GM13976 (cell line): ENCODE results near the gene ADGRG7.

Source experiments
- DNase-seq: peaks from one replicate; pipeline ENCODE4 v3.0.0; 2012; ENCODE audit warnings: low spot score
- CTCF ChIP-seq: IDR thresholded peaks from 2 replicates; pipeline ENCODE4 v1.5.1; 2012; ENCODE audit warnings: borderline replicate concordance, mild to moderate bottlenecking; ENCODE audit not compliant: insufficient read depth; ENCODE audit errors: extremely low read depth, missing control alignments, control extremely low read depth
- in situ Hi-C: fragments of 300-500 bp; cut with MboI; formaldehyde crosslinking; loops from one replicate; pipeline ENCODE4 v1.12.0; 2022; ENCODE audit warnings: low sequenced_read_pairs, mixed read lengths, inconsistent platforms; ENCODE audit not compliant: unreplicated experiment

The ADGRG7 gene

DNA sequence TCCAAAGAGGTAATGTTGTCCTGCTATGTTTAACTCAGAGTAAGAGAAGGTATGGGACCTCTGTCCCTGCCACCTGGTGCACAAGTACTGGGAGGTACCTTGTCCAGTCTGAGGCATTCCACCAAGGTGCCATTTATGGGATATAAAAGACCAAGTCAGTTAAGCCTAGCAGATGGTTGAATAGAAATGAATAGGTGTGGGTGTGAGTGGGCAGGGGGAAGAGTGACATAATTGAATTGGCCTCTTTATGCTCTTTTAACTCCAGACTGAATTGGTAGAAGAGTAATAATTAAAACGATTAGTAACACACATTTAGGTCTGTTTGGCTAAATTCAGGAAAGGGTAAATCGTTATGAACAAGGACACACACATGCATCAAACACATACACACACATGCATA lies 562 bp downstream of the ADGRG7 start:
- no peak for TF ChIP-seq CTCF
- in situ Hi-C loops, result no loop called here
- DNase-seq, result no peak

DNA sequence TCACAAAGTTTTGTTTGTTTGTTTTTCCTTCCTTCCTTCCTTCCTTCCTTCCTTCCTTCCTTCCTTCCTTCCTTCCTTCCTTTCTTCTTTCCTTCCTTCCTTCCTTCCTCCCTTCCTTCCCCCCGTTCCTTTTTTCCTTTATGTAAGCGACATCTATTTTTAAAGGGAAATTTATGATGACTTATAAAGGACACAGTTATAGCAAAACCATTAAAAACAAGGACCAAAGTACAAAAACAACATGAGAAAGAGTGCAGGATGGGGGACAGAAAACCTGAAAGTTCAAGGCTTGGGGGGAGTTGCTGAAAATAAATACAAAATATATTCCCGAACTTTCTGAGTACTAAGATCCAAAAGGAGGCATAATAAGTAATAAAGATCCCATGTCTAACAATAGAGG lies 1.8 kb downstream of the ADGRG7 start:
- no peak for TF ChIP-seq CTCF
- DNase-seq, result no peak
- in situ Hi-C loops, result no loop called here

GRCh38 chr3:100613721-100614390 lies 4.5 kb downstream of the ADGRG7 start:
- DNase-seq, result no peak
- TF ChIP-seq CTCF, result no peak
- in situ Hi-C loops, result no loop called here

- in situ Hi-C loops, result no loop called here
Observed at GRCh38 chr3:100614941-100615340, 5.5 kb downstream of the ADGRG7 start.

DNA sequence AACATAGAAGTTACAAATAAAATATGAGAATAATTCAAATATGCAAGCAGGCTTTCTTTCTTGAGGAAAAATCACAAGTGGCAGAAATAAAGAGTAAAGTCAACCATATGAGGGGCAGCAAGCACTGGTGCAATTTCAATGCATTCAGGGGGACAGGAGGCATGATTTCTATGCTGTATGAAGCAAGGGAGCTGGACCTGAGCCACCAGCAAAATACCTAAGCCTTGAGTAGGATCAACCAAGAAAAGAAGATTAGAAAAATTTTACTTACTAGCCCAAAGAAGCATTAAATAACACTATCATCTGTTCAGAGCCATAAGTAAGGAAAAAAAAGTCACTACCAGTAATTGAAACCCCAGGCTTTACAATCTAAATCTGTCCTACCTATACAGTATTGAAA lies 6.3 kb downstream of the ADGRG7 start:
- DNase-seq, result no peak
- in situ Hi-C loops, result no loop called here
- TF ChIP-seq CTCF, result no peak

More at GRCh38 chr3:100614941-100615340, 5.5 kb downstream of the ADGRG7 start:
- DNase-seq, result no peak
- TF ChIP-seq CTCF, result no peak

DNA sequence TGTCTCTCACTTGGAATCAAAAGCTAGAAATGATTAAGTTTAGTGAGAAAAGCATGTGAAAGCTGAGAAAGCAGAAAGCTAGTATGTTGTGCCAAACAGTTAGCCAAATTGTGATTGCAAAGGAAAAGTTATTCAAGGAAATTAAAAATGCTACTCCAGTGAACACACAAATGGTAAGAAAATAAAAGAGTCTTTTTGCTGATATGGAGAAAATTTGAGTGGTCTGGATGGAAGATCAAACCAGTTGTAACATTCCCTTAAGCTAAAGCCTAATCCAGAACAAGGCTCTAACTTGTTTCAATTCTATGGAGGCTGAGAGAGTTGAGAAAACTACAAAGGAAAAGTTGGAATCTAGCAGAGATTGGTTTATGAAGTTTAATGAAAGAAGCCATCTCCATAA lies 11.8 kb downstream of the ADGRG7 start:
- TF ChIP-seq CTCF, result no peak
- in situ Hi-C loops, result no loop called here
- no peak for DNase-seq

DNA sequence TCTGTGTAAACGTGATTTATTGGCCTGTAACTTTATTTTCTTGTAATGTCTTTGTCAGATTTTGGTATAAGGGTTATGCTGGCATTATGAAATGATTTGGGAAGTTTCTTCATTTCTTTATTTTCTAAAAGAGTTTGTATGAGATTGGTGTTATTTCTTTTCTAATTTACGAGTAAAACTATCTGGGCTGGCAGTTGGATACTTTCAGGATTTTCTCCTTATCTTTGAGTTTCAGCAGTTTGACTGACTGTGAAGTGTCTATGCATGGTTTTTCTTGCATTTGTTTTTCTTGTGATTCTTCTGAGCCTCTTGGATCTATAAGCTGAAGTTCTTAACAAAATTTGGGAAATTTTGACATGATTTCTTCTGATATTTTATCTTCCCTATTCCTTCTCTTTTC lies 18.1 kb downstream of the ADGRG7 start:
- no peak for DNase-seq
- TF ChIP-seq CTCF, result no peak
- in situ Hi-C loops, result no loop called here
